Central memory CD4-positive, alpha-beta T cell (primary cell): ENCODE measurements around the gene WBP2.
"Not testable (repeated sequence)": the region's sequence is repeated elsewhere in the genome, so short reads cannot be mapped to it uniquely, and the experiment has no call there.

Experiments
- DNase-seq: peaks from one replicate; pipeline ENCODE4 v3.0.0; 2022

Gene WBP2

DNA sequence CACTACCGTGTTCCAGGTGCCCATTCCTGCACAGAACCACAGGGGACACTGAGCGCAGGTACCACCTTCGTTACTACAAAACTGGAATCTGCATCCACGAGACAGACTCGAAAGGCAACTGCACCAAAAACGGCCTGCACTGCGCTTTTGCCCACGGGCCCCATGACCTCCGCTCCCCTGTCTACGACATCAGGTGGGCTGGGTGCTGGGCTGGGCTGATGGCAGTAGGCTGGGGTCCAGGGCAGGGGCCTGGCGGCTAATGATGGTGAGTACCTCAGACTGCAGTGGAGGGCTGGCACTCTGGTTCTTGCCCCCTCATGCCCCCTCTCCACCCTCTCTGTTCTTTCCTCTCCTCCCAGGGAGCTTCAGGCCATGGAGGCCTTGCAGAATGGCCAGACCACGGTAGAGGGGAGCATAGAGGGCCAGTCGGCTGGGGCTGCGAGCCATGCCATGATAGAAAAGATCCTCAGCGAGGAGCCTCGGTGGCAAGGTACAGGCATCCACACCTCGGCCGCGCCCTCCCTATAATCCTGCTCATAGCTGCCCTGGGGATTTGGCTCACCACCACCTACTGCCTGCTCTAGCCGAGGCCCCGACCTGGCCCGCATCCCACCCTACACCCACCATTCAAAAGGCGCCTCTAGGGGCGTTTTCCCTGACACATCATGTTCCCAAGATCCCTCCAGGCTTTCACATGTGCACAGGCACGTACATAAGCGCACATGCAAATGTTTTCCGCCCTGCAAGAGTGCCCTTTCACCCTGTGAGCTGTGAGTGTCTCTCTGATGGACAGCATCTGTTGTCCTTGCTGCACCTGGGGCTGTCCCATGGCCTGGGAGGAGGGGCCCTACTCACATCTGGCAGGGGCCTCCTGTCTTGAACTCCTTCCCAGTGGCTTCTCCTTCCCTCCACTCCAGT lies 42.8 kb downstream of the WBP2 start:
- DNase-seq = no peak

DNA sequence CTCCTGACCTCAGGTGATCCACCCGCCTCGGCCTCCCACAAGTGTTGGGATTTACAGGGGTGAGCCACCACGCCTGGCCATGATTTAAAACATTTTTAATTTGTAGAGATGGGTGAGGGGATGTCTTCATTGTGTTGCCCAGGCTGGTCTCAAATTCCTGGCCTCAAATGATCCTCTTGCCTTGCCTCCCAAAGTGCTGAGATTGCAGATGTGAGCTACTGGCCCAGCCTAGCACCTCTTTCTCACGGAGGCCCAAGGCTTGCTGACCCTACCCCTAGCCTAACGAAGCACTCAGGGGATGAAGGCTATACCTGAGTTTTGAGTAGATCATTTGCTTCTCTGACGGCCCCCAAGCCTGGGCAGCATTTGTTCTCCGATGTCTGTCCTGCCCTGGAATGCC lies 44.0 kb downstream of the WBP2 start:
- DNase-seq = no peak

DNA sequence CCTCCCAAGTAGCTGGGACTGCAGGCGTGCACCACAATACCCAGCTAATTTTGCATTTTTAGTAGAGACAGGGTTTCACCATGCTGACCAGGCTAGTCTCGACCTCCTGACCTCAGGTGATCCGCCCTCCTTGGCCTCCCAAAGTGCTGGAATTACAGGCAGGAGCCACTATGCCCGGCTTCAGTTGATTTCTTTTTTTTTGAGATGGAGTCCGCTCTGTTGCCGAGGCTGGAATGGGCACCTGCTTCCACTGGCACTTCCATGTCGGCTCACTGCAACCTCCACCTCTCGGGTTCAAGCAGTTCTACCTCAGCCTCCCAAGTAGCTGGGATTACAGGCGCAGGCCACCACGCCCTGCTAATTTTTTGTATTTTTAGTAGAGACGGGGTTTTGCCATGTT lies 44.4 kb downstream of the WBP2 start:
- not testable (repeated sequence) for DNase-seq

DNA sequence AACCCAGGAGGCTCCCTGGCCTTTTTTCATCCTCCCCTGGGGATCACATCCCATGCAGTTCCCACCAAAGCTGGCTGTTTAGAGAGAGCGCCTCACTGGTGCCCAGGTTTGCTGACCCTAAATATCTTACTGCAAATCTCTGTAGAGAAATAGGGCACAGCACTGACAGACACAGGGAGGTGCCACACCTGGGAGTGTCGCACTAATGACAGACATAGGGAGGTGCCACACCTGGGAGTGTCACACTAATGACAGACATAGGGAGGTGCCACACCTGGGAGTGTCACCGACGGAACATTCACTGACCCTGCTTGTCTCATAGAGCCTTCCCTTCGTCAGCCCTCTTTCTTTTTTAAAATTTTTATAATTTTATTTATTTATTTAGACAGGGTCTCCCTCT lies 44.9 kb downstream of the WBP2 start:
- no peak for DNase-seq

DNA sequence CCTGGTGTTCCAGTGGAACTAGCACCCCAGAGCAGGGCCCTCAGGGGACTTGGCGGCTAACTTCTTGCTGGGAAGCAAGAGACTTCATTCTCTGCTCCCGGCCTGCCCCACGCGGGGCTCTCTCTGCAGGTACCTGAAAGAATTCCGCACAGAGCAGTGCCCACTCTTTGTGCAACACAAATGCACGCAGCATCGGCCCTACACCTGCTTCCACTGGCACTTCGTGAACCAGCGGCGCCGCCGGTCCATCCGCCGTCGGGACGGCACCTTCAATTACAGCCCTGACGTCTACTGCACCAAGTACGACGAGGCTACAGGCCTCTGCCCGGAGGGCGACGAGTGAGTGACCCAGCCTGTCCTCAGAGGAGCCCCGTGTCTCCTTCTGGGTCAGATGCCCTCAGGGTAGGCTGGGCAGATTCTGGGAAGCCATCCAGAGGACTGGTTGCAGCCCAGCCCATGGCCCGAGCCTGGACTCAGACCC lies 45.5 kb downstream of the WBP2 start:
- no peak for DNase-seq

DNA sequence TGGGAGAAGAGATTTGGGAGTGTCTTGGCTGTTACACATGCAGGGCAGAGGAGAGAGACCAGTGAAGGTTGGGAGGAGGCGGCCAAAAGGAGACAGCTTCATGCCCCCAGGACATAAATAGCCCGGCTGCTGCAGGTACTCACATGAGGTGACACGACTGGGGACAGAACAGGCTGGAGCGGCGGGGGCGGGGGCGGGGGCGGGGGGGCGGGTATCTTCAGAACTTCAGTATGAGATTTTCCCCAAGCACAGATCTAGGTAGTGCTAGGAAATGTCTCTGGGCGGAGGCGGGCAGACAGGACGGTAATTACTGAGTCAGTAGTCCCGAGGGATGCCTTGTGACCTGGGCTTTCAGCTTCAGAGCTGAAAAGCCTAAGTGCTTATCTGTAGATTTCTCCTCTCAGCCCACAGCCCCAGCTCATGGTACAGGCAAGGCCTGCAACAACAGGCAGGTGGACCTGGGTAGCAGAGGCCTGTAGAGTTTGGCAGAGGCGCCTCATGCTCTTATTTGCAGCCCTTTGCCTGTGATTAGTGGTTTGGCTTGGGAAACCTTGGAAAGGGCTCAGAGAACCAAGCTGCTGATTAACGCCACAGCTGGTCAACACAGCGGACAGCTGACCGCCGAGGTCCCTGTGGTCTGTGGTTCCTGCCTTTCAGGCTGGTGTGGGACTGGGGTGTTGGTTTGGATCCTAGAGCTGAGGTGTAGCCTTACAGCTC lies 46.1 kb downstream of the WBP2 start:
- no peak for DNase-seq

DNA sequence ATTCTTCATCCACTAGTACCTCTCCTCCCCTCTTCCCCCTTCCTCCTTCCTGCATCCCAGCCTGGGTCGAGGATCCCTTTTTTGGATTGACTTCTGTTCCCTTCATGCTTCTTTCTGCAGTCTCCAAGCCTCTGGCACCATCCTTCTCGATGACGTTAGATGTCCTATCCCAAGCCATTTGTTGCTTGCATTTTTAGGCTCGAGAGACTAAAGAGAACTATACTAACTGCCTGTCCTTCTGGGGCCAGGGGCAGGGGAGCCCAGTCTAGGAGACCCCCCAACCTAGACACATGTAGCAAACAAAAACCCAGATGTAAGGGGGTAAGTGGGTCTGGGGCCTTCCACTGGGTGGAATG lies 46.6 kb downstream of the WBP2 start:
- no peak for DNase-seq

DNA sequence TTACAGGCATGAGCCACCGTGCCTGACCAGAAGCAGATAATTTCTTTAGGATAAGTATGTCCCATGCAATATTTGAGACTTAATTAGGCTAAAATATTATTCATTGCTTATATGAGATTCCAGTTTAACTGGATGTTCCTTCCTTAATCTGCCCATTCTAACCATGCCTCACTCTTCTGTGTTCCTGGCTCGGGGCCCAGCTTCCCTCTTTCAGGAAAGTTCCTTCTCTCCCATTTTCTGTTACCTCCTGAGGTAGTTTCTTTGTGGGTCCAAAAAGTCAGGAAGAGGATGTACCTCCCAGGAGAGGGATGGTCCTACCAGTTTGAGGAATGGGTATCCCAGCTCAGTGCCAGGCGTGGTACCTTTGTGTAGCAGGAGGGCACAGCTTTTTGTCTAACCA lies 47.3 kb downstream of the WBP2 start:
- no peak for DNase-seq

DNA sequence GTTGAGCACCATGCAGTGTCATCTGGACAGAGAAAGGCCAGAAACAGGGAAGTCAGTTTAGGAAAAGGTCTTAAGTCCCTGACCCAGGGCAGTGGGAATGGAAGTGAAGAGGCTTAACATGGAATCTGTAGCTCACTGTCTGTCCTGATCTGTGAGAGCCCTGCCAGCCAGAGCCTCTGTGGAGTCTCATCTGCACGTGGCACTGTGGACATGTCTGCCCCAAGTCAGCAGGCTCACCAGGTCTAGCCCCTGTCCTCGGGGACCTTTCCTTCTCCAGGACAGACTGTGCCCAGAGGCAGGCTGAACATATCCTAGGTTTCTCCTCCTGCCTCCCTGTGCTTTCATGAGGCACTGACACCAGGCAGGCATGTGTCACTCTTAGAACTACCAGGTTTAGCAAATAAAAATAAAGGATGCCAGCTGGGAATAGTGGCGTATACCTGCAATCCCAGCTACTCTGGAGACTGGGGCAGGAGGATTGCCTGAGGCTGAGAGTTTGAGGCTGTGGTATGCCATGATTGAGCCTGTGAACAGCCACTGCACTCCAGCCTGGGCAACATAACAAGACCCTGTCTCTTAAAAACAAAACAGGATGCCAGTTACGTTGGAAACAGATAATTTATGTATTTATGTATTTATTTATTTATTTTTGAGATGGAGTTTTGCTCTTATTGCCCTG lies 48.2 kb downstream of the WBP2 start:
- DNase-seq = no peak

DNA sequence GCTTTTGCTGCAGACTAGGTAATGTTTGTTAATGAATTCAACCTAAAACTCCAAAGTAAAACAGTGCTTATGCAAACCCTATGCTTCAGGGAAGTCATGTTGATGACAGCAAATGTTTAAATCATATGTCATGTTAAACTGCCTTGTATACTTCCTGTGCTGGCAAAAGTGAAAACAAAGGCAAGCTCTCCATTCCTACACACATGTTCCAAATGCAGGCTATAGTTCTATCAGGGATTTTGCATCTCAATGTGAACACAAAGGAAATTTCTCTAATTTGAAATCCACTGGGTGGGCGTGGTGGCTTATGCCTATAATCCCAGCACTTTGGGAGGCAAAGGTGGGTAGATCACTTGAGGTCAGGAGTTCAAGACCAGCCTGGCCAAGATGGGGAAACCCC lies 51.3 kb downstream of the WBP2 start:
- no peak for DNase-seq

DNA sequence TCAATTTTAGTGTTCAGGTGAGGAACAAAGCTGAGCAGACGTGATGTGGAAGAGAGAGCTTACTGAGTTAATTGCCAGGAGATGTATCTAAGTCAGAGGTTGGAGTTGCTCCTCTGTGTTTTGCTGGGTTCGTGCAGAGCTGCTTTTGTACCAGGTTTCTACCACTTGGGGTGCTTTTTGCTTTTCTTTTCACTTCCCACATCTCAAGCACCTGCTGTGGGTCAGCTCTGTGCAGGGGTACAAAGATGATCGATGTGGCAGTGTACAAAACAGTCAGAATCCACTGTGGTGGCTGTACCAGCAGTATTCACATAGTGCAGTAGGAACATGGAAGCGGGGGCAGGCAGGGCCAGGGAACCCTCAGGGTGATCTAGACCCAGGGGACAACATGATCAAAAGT lies 55.7 kb downstream of the WBP2 start:
- DNase-seq = no peak

DNA sequence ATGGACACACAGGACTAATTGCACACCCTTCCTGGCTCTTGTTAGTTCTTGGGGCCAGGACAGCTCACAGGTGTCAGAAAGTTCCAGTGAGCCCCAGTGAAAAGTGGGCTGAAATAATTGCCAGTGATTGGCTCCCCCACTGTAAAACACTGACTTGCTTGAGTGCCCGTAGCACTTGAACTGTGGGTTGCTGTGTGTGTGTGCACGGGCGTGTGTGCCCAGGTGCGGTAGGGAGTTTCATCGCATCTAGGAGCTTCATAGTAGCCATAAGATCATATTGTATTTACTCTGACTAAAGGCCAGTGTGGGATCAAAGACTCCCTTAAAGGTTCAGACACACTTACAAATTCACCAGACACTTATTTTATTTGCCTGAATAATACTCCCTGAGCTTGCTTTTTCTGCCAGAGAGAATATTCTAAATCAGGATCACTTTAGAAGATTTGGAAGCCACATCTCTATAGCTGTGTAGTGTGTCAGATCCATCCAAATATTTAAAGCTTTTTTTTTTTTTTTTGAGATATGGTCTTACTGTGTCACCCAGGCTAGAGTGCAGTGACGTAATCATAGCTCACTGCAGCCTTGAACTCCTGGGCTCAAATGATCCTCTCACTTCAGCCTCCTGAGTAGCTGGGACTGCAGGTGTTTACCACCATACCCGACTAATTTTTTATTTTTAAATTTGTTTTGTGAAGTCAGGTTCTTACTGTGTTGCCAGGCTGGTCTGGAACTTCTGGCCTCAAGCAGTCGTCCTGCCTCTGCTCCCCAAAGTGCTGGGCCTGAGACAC lies 59.1 kb downstream of the WBP2 start:
- no peak for DNase-seq
